ENCODE results near the gene EXOC3L1. TPM values are rescaled to one million over a fixed set of nuclear protein-coding genes. Genes with fewer than 3 reads are reported as not detected.

EXOC3L1 gene
- total RNA-seq, 1 donor from 2014 or later, result 45.8 TPM

GRCh38 chr16:67177743-67178699, 11.9 kb downstream of the EXOC3L1 start:
- DNase-seq, result peak; percentile 66

- no peak for DNase-seq
These were observed 13.3 kb downstream of the EXOC3L1 start for GRCh38 chr16:67176662-67177061.

GRCh38 chr16:67174706-67175231, 15.2 kb downstream of the EXOC3L1 start:
- DNase-seq, result no peak

- DNase-seq, result peak; percentile 91
These were observed 15.9 kb downstream of the EXOC3L1 start for GRCh38 chr16:67173808-67174705.

GRCh38 chr16:67173323-67173722, 16.6 kb downstream of the EXOC3L1 start:
- DNase-seq, result no peak

GRCh38 chr16:67170949-67171649, 18.8 kb downstream of the EXOC3L1 start:
- DNase-seq, result no peak

- peak; percentile 79 for DNase-seq
These were observed 19.6 kb downstream of the EXOC3L1 start, which contains the start of gene NOL3 for GRCh38 chr16:67170168-67170948. TSS of gene NOL3 (plus strand) at chr16:67170538.

GRCh38 chr16:67169642-67170167, 20.2 kb downstream of the EXOC3L1 start:
- peak; percentile 59 for DNase-seq

- DNase-seq, result no peak
These were observed 20.9 kb downstream of the EXOC3L1 start for GRCh38 chr16:67169011-67169451.

- DNase-seq, result no peak
These were observed 22.3 kb downstream of the EXOC3L1 start for GRCh38 chr16:67167588-67167987.

GRCh38 chr16:67166598-67167168, 23.3 kb downstream of the EXOC3L1 start:
- DNase-seq, result no peak

GRCh38 chr16:67166110-67166547, 23.8 kb downstream of the EXOC3L1 start:
- DNase-seq, result no peak

GRCh38 chr16:67165121-67166078, 24.5 kb downstream of the EXOC3L1 start:
- no peak for DNase-seq

- DNase-seq, result no peak
These were observed 25.3 kb downstream of the EXOC3L1 start, which contains the start of gene HSF4 for GRCh38 chr16:67164599-67165061. TSS of gene HSF4 (plus strand) at chr16:67164745. CDS start at chr16:67164812, 67 bp downstream.

GRCh38 chr16:67163999-67164558, 25.9 kb downstream of the EXOC3L1 start:
- DNase-seq, result no peak

- DNase-seq, result peak; percentile 64
These were observed 26.6 kb downstream of the EXOC3L1 start for GRCh38 chr16:67163164-67163998.

GRCh38 chr16:67162506-67163163, 27.3 kb downstream of the EXOC3L1 start:
- DNase-seq, result no peak

Measured in dermis blood vessel endothelial cell (primary cell).